Cardiac septum (tissue), 1 donor: ENCODE data around the gene GINS2. TPM values are rescaled to one million over a fixed set of nuclear protein-coding genes. Genes with fewer than 3 reads are reported as not detected.
A peak's percentile ranks its signal among the peaks of the same experiment; 100 is the strongest.

Source experiments
- DNase-seq: peaks from one replicate; pipeline ENCODE4 v3.0.0-alpha.2; 2020; ENCODE audit warnings: low spot score
- intact Hi-C: fragments of 100-400 bp; cut with DNase I; formaldehyde crosslinking; loops from one replicate; pipeline ENCODE4 v1.14.0; 2022
- total RNA-seq: library from RNA; stranded (reverse); fragmentation: NEBNext Ultra II Directional; extraction: Animal tissue kit (Norgen Biotek cat#: 25700); gene quantifications from one replicate; pipeline ENCODE4 v1.2.1, GENCODE V29; 2021
- donor health status: DM: no; HTN: no; CAD: no.

GINS2 gene
- total RNA-seq, 1 donor from 2014 or later = 0.38 TPM

DNA sequence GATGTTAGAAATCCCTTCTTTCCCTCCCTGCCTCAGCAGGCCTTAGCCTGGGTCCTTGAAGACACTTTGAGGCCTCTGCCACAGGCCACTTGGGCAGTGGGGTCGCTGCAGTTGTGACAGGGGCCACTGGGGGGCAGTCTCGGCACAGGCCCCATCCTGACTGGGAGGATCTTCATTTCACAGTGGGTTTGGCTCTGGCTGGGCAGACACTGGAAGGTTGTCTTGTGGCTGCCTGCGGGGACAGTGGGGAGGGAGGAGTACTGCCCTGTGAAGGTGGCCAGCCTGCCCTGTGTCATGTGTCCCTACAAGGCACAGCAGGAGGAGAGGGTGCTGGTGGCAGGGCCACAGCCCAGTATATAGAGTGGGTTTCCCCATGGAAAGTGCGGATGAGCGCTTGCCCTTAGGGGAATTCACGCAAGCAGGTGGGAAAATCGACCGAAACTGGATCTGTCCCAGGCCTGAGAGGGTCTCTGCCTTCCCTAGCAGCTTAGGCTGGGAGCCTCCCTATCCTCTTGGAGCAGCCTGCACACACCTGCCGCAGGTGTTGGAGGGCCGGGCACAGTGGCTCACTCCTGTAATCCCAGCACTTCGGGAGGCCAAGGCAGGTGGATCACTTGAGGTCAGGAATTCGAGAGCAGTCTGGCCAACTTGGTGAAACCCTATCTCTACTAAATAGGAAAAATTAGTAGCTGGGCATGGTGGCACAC lies 28.8 kb downstream of the GINS2 start:
- peak; percentile 84 for DNase-seq
- intact Hi-C loops = loop anchor here (2.0 kb wide), 1 partner anchor 57 kb away; no protein-coding TSS in a partner anchor

DNA sequence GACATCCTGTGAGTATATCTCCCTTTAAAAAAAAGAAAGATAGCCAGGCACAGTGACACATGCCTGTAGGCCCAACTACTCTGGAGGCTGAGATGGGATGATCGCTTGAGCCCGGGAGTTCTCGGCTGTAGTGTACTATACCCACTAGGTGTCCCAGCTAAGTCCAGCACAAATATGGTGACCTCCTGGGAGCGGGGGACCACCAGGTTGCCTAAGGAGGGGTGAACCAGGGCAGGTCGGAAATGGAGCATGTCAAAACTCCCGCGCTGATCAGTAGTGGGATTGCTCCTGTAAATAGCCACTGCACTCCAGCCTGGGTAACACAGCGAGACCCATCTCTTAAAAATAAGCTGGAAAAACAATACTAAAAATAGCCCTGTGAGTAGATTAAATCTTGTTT lies 29.4 kb downstream of the GINS2 start:
- no peak for DNase-seq
- intact Hi-C loops = no loop called here

DNA sequence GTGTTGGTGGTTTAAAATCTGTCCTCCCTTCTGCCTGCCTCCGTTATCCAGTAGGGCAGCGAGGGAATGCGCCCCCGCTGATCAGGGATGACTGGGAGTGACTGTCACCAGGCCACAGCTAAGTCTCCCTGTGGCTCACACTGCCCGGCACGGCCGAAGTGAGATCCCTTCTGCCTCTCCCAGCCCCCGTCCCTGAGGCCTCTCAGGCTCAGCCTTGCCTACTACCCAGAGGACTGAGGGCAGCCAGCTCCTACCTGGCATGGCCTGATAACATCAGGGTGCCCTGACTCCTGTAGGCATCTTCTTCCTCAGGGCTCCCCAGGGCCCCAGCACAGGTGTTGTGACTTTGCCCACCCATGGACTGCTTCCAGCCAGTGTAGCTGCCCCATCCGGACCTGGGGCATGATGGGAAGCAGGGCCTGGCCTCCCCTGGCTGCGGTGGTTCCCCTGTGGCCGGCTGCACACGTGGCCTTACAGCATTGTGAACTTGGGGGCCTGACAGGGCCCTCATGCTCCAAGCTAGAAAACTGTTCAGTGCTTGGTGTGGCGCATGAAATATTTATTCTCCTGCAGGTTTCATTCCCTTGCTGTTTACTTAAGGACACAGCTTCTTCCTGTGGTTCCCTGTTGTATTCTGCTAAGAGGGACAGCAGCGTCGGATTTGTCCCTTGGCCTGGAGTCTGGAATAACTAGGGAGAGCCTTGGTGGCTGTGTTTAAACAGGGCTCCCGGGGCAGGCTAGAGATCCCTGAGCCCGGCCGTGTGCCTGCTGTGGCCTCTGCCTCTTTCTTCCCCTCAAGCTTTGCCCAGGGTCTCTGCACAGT lies 30.0 kb downstream of the GINS2 start:
- no peak for DNase-seq
- intact Hi-C loops = no loop called here

DNA sequence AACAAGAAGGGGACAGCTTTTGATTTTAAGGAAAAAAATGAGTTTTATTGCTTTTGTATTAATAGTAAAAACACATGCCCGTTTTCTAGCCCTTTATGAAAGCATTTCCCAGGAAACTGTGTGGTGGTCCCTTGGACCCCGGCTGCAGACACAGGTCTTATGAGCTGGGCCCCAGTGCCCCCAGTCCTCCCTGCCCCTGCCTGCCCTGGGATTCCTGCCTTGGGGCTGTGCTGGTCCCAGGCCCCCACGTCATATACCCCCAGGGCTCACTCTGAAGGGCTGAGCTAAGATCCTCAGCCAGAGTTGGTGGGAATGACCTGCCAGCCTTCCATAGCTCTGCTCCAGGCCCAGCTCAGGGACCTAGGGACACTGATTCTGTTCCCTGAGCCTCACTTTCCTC lies 30.8 kb downstream of the GINS2 start:
- no peak for DNase-seq
- intact Hi-C loops = no loop called here

DNA sequence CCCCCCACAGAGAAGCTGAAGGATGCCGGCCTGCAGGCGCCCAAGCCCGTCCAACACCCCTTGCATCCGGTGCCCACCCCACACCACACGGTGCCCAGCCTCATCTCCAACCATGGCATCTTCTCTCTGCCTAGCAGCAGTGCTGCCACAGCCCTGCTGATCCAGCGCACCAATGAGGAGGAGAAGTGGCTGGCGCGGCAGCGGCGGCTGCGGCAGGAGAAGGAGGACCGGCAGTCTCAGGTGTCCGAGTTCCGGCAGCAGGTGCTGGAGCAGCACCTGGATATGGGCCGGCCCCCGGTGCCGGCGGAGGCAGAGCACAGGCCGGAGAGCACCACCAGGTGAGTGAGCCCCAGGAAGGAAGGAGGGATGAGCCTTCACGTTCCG lies 31.5 kb downstream of the GINS2 start:
- DNase-seq = no peak
- intact Hi-C loops = no loop called here

DNA sequence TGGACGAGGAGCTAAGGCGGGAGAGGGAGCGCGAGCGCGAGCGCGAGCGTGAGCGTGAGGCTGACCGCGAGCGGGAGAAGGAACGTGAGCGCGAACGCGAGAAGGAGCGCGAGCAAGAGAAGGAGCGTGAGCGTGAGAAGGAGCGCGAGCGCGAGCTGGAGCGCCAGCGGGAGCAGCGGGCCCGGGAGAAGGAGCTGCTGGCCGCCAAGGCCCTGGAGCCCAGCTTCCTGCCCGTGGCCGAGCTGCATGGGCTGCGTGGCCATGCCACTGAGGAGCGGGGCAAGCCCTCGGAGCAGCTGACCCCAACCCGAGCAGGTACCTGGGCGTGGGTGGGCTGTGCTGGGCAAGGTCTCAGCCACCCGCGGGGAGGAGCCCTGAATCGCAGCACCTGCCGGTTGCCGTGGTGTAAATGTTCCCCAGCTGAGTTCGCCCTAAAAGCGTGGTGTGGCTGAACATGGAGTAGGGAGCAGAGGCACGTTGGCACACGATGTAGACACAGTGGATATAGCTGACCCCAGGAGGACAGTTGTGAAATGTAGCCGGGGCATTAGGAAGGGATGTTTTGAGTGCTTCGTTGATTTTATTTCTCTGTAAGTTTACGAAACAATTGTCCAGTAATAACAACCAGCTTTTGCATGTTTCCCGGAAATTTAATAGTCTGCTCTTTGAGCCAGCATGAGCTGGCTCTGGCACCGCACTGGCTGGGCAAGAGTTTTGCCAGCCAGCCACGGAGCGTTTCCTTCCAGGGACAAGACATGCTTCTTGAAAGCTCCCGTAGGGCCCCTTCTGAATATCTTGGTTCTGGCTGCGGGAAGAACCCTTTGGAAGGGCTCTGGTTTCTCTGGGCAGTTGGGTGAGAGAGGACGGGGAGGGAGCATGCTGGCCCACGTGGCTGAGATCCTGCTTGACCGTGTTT lies 32.1 kb downstream of the GINS2 start:
- intact Hi-C loops = no loop called here
- no peak for DNase-seq

DNA sequence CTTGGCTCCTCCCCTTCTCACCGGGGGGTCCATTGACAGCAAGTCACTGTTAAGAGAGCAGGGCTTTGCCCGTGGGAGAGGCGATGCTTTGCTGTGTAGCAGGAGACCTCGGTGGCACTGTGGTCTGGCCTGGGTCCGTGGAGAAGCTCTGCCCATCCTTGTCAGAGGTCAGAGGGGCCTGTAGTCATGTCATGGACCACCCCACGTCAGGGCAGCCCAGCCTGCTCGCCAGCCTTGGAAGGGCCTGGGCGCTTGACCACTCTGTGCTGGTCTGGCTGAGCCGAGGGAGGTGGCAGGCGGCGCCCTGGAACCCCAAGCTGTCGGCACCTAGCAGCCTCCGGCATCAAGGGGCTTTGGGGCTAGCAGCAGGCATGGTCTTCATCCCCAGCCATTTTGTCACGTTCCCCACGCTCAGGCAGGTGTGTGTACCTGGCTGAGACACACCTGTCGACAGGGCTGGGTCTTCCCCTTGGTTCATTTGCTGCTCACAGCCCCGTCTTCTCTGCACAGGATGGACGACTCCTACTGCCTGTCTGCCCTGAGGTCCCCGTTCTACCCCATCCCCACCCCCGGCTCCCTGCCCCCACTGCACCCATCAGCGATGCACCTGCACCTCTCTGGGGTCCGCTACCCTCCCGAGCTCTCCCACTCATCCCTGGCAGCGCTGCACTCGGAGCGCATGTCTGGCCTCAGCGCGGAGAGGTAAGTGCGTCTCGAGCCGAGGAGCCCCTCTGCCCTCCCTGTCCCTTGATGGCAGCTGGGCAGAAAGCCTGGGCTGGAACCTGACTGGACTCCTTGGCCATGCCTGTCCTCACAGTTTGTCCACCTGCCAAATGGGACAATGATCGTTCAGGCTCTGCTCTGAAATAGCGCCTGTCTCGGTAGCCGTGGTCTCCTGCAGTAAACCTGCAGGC lies 33.3 kb downstream of the GINS2 start:
- intact Hi-C loops = no loop called here
- no peak for DNase-seq

DNA sequence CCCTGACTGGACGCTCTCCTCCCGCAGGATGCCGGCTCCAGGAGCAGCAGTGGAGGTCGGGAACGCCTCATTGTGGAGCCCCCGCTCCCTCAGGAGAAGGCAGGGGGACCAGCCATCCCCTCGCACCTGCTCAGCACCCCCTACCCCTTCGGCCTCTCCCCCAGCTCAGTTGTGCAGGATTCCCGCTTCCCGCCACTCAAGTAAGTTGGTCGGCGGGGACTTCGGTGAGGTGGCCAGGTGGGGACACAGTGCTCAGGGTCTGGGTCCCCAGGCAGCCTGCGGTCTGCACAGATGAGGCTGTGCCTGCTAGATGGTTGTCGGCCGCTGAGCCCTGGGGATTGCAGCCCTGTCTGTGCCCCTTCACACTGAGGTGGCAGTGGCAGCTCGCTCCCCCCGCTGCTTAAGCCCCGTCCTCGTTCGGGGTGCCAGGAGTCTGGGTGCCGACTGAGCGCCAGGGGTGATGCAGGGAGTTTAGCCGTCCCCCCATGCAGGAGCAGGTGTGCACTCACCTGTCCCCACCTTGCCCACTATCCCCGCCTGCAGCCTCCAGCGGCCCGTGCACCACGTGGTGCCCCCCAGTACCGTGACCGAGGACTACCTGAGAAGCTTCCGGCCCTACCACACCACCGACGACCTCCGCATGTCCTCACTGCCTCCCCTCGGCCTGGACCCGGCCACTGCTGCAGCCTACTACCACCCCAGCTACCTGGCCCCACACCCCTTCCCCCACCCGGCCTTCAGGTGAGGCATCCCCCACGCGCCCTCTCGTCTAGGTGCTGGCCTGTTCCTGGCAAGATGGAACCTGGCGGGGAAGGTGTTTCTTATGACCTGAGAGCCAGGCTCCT lies 34.3 kb downstream of the GINS2 start:
- no peak for DNase-seq
- intact Hi-C loops = no loop called here

DNA sequence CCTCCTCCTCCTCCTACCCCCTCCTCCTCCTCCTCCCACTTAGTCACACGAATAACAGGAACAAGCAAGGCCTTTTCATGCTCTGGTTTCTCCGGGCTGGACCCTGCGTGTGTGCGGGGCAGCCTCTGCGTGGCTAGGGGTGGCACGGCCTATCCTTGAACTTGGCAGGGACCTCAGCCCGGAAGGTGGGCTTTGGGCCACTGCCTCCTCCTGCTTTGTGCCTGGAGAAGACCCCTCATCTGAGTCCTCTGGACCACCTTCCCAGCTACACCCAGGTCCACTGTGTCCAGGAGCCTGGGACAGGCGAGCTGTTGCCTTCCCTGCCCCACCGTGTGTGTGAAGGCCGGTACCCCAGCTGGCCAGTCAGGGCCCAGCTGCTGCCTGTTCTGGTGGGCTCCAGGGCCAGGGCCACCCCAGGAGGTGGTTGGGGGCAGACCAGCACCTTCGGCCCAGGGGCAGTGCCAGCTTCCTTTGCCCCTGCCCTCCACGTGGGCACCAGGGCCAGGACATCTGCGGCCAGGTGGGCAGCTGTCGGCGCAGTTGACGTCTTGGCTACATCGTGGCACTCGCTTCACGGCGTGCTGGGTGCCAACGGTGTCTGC lies 35.4 kb downstream of the GINS2 start:
- DNase-seq = no peak
- intact Hi-C loops = no loop called here

DNA sequence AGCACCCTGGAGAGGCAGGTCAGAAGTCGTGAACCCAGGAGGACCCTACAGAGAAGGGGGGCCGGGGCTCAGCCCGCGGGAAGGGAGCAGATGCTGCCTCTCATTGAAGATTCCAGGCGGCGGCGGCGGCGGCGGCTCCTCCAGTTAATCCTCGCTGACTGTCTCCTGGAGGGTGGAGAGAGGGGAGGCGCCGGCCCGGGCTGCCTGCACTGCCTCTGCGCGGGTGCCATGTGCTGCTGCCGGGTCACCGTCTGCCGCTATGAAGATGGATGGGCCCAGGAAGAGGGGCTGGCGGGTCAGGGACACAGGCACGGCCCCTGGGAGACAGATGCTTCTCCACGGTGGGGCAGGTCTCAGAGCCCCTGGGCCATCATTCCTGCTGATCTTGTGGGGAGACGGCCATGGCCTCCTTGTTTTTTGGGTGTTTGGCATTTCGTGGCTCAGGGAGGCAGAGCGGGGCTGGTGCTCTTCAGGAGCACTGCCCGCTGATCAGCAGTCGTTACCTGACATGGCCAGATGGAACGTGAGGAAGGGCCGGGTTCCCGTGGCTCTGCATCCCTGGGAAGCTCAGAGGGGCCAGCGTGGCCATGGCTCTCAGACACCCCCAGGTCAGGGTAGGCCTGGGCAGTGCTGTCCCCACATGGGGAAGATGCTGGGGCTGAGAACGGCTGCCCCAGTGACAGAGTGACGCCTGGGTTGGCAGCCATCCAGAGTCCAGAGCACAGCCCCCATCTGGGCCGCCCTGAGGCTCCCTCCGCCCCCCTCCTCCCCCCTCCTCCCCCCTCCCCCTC lies 36.1 kb downstream of the GINS2 start:
- intact Hi-C loops = no loop called here
- no peak for DNase-seq

DNA sequence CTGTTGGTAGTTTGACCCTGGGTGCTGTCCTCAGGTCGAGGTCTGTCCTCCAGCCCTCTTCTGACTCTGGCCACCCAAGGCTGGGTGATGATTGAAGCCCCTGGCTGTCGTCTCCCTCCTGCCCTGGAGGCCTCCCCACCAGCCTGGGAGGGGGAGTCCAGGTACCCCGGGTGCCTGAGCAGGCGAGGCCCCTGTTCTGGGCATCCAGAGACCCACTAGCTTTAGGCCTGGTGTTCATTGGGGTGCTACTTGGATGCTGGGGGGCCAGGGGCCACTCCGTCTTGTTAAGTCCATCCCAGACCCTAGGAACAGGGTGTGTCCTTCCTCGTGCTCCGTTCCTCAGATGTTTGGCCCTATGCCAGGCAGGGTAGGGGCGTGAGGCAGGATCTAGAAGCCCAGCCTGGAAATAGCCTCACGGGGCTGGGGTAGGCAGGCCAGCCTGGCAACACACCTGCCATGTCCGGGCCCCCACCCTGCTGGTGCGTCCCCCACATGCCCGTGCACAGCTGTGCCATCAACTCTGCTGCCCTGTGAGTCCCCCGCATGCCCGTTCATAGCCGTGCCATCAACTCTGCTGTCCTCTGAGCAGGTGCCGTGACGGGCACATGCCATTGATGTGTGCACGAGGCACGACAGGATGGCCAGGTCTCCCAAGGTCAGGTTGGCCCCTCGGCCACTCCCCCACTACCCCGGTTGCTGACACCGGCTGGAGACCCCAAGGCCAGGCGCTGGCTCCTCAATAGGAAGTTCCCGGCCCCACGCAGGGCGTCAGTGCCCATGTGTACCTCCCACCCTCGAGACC lies 36.9 kb downstream of the GINS2 start:
- DNase-seq = no peak
- intact Hi-C loops = no loop called here

DNA sequence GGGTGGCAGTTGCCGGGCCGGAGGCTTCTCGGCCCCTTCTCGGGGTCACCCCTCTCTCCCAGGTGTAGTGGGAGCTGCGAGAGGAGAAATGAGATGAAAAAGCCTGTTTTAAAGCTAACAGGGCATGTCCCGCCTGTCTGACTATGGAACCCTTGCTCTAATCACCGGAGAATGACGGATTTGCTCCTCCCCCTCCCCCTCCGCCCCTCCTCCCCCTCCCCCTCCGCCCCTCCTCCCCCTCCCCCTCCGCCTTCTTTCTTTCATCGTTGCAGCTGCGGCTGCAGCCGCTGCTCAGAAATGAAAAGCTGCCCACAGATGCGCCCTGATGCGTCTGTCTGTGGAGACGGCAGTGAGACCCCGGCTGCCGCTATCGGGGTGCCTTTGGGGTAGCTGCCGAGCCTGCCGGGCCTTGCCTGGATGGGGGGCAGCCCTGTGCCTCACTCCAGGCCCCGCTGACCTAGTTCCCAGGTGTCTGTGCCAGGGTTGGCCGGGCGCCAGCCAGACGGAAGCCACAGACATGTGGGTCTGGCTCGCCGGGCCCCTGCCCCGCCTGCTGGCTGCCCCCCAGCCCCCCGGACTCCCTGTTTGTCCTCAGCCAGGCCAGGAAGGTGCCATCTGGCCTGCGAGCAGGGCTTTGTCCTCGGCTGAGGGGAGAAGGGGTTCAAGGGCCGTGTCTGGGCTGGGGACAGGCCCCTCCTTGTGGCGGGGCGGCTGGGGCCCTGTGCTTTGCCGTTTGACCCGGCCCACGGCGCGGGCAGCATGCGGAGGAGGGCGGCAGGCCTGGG lies 37.7 kb downstream of the GINS2 start:
- intact Hi-C loops = no loop called here
- no peak for DNase-seq

DNA sequence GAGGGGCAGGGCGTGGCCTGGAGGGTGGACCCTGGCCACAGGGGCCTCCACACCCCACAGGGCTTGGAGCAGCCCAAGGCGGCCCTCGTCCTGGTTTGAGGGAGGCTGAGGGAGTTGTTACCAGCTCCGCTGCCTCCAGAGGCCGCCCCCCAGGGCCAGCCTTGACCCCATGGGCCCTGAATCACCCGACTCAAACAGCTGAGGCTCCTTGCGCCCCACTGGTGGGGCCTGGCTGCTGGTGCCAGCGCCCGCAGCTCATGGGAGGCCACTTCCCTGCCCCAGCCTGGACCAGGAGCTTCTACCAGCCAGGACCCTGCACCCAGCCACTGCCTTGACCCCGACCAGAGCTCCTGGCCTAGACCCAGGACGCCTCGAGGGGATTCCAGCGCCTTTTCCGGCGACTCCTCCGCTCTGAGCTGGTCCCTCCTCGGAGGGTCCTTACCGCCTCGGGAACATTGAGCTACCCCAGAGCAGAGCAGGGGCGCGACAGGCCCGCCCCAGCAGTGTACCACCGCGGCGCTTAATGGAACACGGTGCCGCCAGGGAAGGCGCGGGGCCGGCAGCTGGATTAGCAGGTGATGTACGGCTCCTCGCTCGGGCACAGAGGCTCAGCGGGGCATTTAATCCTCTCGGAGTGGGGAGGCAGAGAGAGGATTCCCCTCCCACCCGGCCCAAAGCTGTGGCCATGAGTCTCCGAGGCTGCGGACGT lies 38.5 kb downstream of the GINS2 start:
- no peak for DNase-seq
- intact Hi-C loops = no loop called here

DNA sequence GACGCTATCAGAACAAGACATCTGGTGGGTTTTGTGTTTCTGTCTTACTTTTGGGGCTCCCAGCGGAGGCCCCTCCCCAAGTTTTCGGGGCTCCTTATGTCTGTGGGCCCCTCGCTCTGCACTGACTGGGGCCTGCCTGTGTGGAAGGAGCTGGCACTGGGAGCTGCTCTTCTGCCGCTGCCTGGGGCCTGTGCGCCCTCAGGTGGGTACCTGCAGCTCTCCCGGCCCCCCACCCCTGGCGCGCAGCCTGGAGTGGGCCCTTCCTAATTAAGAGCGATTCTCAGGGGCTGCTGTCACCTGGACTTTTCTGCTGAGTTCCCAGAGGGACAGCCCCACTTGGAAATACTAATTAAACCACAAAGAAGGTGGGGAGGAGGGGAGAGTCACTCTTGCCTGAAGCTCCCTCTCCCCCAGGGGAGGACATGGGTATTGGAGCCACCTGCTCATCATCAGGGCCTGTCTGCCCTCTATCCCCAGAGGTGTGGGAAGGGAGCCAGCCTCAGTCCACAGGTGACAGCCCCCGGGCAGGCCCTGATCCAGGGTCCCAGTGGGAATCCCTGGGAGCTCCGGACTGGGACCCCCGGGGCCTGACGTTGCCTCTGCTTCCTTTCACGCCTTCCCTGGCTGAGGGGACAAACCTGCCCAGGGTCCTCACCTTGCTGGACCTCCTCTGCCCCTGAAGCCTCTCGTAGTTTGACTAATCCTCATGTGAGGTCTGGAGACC lies 39.2 kb downstream of the GINS2 start:
- intact Hi-C loops = no loop called here
- DNase-seq = no peak
